Loucy (cell line): ENCODE data around the gene TAS1R1.

Source experiments
- EZH2phosphoT487 ChIP-seq: fragments of 200-600 bp; IDR thresholded peaks from 2 replicates; pipeline ENCODE4 v1.6.1; 2018; ENCODE audit warnings: antibody characterized with exemption, mild to moderate bottlenecking, moderate library complexity, borderline replicate concordance
- TF ChIP-seq, protein P1 (sequence below): fragments of 200-600 bp; sonication (generic); conservative IDR thresholded peaks from 2 replicates; pipeline ENCODE4 v1.5.1; 2014; ENCODE audit warnings: mild to moderate bottlenecking, antibody characterized with exemption, low read length

DNA sequence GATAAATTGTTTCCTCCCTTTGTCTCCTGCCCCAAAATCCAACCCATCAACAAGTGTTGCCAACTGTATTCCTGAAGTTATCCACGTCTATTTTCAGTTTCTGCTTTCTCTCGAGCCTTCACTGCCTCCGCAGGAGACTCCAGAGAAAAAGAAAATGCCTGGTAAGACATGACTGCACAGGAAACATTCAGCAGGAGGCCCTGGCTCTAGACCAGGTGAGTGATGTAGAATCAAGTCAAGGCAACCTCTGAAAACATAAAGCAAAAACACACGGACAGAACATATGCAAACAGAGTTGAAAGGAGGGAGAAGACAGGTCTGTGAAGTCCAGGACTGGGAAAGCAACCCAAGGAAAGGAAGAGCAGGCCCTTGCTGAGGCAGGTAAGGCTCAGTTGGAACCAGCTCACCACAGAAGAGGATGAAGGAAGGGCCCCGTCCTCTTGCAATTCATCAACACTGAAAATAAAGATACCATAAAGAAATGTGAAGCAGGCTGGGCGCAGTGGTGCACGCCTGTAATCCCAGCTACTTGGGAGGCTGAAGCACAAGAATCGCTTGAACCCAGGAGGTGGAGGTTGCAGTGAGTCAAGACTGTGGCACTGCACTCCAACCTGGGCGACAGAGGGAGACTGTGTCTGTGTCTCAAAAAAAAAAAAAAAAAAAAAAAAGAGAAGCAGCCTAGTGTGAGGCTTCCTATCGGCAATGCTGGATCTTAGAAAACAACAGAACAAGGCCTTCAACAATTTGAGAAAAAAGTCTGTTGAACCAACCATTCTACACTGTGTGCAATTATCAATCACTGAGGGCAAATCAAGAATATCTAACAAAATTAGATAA, 9.6 kb upstream of the TAS1R1 start:
- TF ChIP-seq, protein P1, sequence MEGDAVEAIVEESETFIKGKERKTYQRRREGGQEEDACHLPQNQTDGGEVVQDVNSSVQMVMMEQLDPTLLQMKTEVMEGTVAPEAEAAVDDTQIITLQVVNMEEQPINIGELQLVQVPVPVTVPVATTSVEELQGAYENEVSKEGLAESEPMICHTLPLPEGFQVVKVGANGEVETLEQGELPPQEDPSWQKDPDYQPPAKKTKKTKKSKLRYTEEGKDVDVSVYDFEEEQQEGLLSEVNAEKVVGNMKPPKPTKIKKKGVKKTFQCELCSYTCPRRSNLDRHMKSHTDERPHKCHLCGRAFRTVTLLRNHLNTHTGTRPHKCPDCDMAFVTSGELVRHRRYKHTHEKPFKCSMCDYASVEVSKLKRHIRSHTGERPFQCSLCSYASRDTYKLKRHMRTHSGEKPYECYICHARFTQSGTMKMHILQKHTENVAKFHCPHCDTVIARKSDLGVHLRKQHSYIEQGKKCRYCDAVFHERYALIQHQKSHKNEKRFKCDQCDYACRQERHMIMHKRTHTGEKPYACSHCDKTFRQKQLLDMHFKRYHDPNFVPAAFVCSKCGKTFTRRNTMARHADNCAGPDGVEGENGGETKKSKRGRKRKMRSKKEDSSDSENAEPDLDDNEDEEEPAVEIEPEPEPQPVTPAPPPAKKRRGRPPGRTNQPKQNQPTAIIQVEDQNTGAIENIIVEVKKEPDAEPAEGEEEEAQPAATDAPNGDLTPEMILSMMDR = no peak
- TF ChIP-seq EZH2phosphoT487 = no peak
